Inflammatory macrophage (primary cell): ENCODE measurements around the gene ABR.

Source experiments
- DNase-seq, 2 donors: peaks; one replicate each; pipeline ENCODE4 v3.0.0-alpha.2; 2020 to 2022

The ABR gene

DNA sequence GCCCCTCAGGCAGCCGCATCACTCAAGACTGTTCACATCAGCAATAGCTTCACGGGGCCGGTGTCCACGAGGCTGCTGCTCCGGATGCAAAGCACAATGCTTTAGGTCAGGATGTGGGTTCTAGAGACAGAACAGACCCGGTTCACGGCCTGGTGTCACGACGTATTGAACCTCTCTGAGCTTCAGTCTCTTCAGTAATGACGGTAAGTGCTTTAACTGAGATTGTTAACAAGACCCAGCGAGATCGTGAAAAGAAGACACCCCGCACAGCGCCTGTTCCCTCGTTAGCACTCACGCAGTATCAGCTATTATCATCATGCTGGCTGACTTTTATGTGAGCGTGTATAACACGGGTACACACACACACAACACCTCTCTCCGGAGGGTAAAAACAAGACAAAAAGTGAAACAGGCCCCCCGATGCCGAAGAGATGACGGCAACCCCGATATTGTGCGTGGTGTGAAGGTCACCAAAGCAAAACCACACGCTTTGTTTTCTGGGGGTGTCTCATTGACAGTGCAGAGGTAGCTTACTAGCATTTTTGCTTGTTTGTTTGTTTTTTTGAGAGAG is 21.4 kb upstream of the ABR start:
- DNase-seq: no peak

DNA sequence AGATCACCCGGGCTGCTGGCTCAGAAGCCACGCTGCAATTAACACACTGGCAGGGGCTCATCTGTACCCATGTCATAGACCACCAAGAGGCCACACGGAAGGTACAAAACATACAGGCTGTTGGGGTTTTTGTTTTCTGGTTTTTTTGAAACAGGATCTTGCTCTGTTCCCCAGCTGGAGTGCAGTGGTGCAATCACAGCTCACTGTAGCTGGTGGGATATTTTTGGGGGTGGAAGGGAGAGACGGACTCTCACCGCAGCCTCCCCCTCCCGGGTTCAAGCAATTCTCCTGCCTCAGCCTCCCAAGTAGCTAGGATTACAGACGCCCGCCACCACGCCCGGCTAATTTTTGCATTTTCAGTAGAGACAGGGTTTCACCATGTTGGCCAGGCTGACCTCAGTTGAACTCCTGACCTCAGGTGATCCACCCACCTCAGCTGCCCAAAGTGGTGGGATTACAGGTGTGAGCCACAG is 19.5 kb upstream of the ABR start:
- peak; percentile 53 to 54 for DNase-seq

DNA sequence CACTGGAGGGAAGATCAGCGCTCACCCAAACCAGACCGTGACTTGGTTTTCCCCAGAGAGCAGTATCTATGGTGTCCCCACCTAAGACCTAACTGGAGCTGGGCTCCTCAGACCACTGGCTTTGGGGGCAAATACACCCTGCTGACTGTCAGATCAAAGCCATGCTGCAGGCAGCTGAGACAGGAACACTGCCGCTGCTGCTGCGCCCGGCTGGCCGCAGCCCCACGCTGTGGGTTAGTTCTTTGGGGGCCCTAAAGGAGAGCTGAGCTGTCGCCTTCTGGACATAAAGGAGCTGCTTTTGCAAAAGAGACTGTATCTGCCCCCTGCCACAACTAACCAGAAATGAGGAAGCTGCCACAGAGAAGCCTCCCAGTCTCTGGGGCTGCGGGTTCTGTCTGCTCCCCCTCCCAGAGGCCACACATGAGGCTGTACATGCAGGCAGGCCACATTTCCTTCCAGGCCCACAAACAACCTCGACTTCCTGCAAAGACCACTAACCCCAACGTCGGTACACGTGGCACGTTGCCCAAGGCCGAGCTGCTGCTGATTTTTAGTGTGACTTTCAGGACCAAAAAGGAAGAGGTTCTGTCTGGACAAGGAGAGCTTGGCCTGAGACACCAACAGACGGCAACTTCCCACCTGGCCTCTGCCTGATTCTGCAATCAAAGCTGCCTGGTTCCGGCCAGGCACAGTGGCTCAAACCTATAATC is 18.2 kb upstream of the ABR start:
- DNase-seq: peak; percentile 97 to 98

DNA sequence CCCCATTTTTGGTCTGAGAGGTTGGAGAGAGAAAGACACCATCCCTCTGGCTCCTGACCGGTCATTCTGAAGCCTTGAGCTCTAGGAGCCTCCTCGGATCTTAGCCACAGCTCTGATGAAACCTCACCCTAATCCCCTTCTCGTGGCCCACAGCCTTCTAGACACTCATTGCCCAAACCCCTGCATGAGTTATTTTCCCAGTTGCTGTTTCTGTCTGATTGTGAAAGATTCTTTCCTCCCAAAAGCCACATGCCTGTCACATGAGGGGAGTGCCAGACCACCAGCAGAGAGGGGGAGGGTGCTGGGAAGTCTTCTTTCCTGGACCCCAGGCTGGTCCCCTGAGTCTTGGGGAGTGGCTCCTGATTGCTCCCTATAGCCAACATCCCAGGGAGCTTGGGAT is 17.6 kb upstream of the ABR start:
- peak; percentile 92 to 95 for DNase-seq

DNA sequence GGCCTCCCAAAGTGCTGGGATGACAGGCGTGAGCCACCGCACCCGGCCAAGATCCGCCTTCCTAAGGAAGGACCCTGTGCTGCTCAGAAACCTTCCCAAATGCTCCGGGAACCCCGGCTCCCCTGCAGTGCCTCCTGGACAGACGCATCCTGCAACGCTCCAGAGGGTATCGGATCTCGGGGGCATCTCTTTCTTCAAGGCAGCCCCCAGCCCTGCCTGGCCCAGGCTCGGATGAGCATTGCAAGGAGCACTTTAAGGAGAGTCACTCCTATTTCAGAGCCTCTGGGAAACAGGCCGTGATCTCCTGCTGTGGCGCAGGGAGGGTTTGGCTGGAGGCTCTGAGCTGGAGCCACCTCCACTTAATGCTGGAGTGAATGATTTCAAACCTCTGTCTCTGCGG is 17.2 kb upstream of the ABR start:
- DNase-seq: no peak

DNA sequence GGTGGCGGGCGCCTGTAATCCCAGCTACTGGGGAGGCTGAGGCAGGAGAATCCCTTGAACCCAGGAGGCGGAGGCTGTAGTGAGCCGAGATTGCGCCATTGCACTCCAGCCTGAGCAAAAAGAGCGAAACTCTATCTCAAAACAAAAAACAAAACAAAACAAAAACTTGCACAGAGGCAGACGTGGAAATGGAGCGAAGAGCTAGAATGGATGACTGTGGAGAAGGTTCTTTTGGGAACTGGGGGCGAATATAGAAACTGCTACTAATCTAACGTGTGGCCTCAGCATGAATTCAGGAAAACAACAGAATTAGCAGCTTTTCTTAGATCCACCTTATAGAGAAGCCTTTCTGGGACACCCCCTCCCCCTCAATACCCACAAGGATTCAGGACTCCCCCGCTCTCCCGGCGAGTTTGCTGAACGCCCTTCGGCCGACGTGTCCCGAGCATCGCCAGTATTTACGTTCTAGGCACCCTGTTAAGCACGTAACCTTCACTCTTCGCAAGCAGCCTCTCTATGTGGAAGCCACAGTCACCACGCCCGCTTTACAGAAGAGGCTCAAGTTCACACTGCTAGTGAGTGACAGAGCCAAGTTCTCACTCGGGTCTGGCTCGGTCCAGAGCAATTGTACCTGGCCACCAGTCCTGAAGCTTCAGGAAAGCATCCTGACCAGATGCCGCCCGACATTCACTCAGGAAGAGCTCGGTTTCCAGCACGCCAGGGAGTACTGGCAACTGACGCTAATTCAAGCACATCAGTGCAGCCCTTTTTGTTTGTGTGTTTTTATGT is 13.3 kb upstream of the ABR start:
- DNase-seq: no peak

DNA sequence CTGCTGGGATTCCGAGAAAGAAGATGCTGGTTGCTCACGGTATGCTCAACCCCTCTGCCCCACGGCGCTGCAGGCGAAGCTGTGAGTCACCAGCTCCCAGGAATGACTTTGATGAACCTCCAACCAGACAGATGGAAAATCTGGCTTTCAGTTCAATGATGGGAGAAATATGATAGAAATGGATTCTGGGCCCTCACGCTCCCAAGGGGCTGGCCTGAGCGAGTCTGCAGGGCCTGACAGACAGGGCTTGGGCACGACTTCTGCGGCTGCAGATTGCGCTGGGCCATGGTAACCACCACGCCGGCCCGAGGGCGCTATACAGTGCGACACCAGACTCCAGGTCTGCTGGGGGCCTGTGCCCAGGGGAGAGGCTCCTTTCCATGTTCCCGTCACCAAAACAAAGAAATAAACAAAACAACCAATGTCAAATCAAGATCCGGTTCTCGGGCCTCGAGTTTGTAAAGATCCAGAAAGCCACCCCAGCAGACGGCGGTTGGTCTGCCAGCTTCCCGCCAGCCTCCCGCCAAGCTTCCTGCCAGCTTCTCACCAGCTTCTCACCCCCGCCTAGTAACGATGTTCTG is 11.1 kb upstream of the ABR start:
- DNase-seq: no peak

DNA sequence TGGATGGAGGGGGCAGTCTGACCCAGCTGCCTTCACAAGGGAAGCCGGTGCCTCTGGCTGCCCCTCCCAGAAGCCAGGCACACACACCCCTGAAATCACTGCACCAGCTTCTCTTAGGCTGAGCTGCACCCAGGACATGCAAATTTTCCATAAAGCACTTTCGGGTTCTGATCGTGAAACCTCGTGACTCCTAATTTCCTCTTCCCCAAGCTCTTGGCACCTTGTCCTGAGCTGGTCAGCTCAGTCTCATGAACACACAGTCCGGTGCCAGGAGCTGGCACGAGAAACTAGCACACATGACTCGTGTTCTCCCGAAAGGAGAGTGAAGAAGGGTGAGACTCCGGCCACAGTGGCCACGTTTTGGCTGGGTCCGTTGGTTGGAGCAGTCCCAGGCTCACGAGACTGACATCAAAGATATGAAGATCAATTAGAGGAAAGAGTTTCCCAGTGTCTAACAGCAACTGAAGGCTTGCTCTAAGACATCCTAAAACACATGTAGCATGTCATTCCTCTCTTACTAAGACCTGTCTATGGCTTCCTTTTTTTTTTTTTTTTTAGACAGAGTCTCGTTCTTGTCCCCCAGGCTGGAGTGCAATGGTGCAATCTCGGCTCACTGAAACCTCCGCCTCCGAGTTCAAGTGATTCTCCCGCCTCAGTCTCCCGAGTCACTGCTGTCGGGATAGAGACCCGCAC is 9.2 kb upstream of the ABR start:
- DNase-seq: peak; percentile 82 to 84

DNA sequence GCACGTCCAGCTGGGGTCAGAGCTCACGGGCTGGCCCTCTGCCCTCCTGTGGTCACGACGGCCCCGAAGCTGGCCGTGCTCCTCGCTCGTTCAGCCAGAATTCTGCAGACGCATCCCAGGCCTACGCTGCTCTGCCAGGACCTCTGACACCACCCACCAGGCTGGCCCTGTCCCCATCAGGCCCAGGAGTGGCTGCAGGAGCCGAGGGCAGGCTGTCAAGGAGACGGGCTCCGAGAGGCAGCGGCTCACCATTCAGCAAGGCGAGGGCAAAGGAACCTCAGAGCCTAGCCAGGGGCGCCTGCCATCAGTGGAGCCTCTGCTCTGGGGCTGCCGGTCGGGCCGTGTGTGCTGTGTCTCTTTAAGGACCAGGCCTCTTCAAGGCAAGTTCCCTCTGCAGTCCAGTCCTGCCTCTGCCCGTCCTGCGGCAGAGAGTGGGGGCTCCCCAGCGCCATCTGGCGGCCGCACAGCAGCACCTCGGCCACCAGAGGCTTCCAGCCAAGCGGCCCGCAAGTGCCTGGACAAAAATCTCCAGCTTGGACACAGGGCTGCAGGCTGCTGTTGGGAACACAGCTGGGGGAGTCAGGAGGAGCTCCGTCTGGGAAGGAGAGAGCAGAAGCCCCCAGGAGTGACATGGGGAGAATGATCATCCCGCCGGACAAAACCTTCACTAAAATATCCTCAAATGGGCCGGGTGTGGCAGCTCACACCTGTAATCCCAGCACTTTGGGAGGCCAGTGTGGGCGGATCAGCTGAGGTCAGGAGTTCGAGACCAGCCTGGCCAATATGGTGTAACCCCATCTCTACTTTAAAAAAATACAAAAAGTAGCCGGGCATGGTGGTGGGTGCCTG is 7.4 kb upstream of the ABR start:
- peak; percentile 87 to 88 for DNase-seq

DNA sequence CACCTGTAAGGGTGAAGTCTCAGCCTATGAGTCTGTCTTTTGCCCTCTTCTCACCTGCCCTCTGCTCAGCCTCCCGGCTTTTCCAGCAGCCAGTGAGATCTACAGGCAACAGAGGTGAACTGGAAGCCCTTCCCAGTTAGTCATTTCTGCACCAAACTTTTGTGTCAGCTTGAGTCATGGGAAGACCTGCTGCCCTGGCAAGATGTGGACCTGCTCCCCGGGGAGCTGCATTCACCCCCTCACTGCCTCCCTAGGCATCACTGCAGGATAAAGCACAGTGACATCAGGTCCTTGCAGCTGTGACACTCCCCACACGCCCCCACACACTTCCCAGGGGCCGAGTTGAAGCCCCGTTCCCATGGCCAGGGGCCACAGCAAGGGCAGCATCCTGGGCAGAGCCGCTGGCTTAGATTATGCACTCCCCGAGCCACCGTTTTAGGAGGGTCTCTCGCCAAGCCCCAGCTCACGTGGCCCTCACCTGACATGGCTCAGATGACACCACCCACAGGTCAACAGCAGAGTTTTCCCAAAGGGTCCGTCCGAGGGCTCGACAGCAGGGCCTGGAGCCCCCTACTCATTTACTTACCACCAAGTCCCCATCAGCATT is 6.5 kb upstream of the ABR start:
- DNase-seq: peak in 1 of 2 donors; percentile 57

DNA sequence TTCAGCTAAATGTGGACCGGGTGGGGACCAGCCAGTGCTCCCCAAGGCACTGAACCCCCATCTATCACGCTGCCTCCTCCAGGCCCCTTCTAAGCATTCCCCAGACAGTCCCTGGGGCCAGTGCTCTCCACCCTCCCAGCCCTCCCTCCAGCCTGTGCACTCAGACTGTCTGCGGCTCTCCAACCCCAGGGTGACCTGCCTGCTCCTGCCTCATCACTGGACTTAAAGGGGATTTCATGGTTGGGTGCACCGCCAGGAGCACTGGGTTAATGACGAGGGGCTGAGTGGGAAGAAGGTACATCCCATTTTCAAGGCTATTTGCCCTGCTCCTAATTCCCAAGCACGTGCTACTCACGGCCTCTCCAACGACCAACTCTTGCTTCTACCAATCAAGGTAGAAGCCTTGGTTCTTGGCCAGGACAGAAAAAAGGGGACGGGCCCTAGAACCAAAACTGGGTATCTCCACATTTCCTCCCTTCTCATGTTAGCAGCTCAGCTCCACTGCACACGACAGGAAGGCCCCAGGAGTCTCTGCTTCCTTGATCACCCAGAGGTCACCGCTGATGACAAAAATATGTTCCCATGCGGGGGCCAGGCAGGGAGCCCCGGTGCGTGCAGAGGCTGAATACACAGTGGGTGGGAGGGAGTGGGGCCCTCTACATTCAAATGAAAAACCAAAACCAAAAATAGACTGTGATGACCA is 3.5 kb upstream of the ABR start:
- peak in 1 of 2 donors; percentile 44 for DNase-seq

DNA sequence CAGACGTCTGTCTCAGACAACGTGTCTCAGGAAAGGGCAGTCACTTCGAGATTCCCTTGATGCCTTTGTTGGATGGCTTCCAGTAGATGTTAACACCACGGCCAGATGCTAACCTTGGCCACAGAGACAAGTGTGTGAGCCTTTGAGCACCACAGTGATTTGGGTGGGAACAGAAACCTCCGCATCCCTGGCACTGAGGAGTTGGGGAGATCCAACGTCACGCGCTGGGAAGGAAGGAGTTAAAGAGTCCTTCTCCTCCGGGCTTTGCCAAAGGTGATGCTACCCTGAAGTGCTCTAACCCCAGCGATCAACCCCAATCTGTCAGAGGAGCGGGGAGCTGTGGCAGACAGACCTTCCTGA is 3.0 kb upstream of the ABR start:
- DNase-seq: no peak

DNA sequence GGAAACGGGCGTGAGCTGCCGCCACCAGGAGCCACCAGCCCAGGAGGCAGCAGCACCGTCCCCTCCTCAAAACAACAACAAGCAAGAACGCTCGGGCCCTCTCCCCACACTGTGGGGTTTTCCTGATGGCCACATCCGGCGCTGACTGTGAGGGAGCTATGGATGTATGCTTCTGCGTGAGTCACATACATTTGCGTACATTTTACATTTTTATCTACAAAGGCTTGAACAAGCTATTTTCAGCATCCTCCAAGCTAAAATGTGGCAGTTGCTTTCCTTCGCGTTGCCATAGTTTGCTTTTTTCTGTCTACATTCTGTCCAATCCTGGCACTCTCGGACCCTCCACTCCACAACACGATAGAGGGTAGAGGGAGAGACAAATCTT is 2.0 kb upstream of the ABR start:
- DNase-seq: no peak

DNA sequence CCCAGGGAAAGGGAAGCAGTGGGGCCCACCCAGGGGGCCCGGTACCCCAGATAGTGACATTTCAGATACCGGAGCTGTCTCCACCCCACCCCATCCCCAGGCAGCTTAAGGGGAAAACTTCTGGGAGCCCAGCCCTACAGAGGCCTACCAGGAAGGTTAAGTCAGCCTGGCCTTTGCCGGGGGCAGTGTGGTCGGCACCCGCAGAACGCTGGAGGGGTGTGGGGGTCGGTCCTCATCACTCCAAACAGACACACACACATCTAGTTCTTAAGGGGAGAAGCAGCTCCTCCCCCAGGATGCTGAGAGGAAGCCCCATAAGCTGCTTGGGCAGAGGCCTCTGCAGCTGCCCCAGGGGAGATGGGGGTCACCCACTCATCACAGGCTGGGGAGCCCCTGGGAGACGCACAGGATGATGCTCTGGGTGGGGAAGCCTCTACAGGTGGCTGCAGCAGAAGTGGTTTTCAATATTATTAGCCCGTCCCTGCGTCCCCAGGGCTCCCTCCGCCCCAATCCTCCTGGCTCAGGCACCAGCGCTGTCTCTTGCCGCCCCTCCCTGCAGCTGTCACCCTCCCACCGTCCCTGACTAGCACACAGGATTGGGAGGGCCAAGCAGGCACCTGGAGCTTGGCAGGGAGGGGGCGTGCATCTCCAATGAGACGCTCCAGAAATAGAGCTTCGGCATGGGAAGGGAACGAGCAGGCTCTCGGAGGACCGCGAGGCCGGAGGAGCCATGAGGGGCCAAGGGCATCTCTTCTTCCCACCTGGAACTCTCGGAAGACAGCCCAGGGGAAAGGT is 1.4 kb upstream of the ABR start:
- no peak for DNase-seq

DNA sequence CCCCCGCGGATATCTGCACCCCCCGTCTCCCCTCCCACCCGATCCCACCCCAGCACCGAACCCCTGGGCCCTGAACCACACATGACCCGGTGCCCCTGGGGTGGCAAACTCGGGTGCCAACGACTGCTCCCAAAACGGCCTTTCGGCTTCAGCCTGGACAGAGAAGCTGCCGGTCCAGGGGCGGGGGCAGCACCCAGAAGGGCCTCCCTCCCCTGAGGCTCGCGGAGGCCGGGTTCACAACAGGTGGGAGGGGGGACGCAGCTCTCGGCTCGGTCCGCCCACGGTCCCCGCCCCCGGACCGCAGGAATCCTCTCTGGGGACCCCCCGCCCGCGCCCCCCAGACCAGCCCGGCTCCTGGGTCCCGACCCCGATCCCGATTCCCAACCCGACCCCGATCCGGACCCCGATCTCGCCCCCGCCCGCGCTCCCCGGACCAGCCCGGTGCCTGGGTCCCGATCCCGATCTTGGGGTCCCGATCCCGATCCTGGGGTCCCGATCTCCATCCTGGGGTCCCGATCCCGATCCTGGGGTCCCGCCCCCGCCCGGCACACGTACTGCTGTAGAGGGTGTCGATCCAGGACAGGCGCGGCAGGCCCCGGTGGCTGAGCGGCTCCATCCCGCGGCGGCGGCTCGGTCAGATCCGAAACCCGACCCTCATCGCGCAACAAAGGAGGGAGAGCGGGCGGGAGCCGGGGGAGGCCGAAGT is 516 bp downstream of the ABR start:
- no peak for DNase-seq

DNA sequence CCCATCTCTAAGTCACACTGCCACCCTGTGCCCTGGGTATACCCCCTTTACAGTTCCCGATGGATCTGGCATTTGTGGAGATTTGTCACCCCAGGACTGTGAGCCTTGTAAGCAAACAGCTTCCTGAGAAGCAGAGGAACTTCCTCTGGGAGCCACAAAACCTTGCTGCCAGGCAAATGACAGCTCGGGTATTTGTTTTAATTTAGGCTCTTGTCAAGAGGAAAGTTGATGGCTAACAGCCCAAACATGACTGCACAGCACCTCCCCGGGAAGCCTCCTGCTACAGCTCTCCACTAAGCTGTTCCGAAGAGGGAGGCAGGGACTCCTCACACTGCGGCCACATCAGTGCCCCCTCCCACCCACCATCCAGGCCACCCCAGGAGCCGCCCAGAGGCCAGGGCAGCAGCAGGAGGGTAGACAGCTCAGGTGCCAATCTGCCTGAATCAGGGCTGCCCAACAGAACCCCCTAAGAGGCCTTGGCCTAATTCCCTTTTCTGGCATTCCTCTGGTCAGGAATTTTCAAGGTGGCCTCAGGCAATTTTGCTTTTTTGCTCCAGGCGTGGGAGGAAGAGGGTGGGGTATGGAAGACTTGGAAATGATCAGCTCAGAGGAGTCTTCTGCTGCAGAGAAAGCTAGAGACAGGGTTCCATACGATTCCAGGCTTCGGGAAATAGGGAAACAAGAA is 2.6 kb downstream of the ABR start:
- no peak for DNase-seq

DNA sequence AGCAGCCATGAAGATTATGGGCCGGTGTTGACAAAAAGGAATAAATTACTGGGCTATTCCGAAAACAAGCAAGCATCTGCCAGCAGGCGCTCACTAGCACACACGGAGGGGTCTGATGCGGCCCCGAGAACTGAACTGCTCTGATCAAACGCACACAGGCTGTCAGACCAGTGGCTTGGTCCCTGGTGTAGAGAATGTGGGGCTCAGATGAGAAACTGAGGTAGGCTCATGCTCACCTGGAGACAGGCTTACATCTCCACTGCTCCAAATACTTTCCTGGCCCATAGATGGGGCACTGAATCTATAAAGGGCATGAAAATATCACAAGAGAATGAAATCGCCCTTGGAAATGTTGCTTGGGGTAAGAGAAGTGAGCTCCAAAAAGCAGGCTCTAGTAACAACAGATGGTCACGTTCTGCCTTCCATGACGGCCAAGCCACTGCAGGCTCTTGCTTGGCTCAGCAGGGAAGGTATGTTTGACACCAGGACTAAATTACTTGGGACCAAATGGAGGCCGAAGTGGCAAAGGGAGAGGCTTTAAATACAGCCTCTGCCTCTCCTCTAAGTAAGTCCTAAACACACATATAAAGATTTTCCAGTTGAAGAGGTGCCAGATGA is 5.4 kb downstream of the ABR start:
- DNase-seq: no peak
